ENCODE results near the gene OSBPL7. TPM values are rescaled to one million over a fixed set of nuclear protein-coding genes. Genes with fewer than 3 reads are reported as not detected.
A peak's percentile ranks its signal among the peaks of the same experiment; 100 is the strongest.

Gene OSBPL7
- total RNA-seq, 1 donor from 2014 or later: 14.4 TPM

- no peak for ATAC-seq
- intact Hi-C loops (cut with DNase I): no loop called here
- no peaks in the 10 kb centered on the region for H3K9me3 ChIP-seq
- no peaks in the 10 kb centered on the region for H3K4me1 ChIP-seq
- no peak overlapping the region for H3K27ac ChIP-seq
- no peak for TF ChIP-seq CTCF (IDR thresholded peaks at IDR 0.05)
- no peak overlapping the region for H3K4me3 ChIP-seq
- no peak for DNase-seq
- peaks cover 29% of the 10 kb centered on the region for H3K27me3 ChIP-seq
- H3K36me3 ChIP-seq: no peaks in the 10 kb centered on the region
Observed at GRCh38 chr17:47857551-47858455, 36.2 kb upstream of the OSBPL7 start.

GRCh38 chr17:47856830-47857229 is 35.2 kb upstream of the OSBPL7 start:
- TF ChIP-seq CTCF (IDR thresholded peaks at IDR 0.05): no peak
- Histone ChIP-seq H3K36me3 (no peaks in the 10 kb centered on the region), H3K27me3 (peaks cover 39% of the 10 kb centered on the region), H3K4me1 (no peaks in the 10 kb centered on the region), H3K27ac (no peak overlapping the region), H3K4me3 (no peak overlapping the region), H3K9me3 (no peaks in the 10 kb centered on the region)
- DNase-seq (no peak), ATAC-seq (no peak)
- intact Hi-C loops (cut with DNase I): no loop called here

GRCh38 chr17:47855737-47856136 is 34.1 kb upstream of the OSBPL7 start:
- Histone ChIP-seq H3K27ac (no peak overlapping the region), H3K27me3 (peaks cover 50% of the 10 kb centered on the region), H3K4me3 (no peak overlapping the region)

GRCh38 chr17:47853616-47854015 is 32.0 kb upstream of the OSBPL7 start:
- Histone ChIP-seq H3K4me1 (peaks cover 12% of the 10 kb centered on the region), H3K27ac (no peak overlapping the region), H3K36me3 (no peaks in the 10 kb centered on the region), H3K4me3 (no peak overlapping the region), H3K9me3 (no peaks in the 10 kb centered on the region), H3K27me3 (peaks cover 67% of the 10 kb centered on the region)
- intact Hi-C loops (cut with DNase I): no loop called here
- DNase-seq (no peak), ATAC-seq (no peak)
- no peak for TF ChIP-seq CTCF (IDR thresholded peaks at IDR 0.05)

More at GRCh38 chr17:47855737-47856136, 34.1 kb upstream of the OSBPL7 start:
- DNase-seq (no peak), ATAC-seq (peak; percentile 3)
- intact Hi-C loops (cut with DNase I): no loop called here
- no peaks in the 10 kb centered on the region for H3K36me3 ChIP-seq
- TF ChIP-seq CTCF (IDR thresholded peaks at IDR 0.05): no peak
- H3K9me3 ChIP-seq: no peaks in the 10 kb centered on the region
- peaks cover 8% of the 10 kb centered on the region for H3K4me1 ChIP-seq

GRCh38 chr17:47852113-47852949 is 30.7 kb upstream of the OSBPL7 start:
- intact Hi-C loops (cut with DNase I): no loop called here
- Histone ChIP-seq H3K36me3 (no peaks in the 10 kb centered on the region), H3K4me1 (peaks cover 17% of the 10 kb centered on the region), H3K27ac (no peak overlapping the region), H3K27me3 (peaks cover 79% of the 10 kb centered on the region), H3K4me3 (no peak overlapping the region), H3K9me3 (no peaks in the 10 kb centered on the region)
- DNase-seq: no peak
- TF ChIP-seq CTCF (IDR thresholded peaks at IDR 0.05): no peak
- no peak for ATAC-seq
